C1 segment of cervical spinal cord (tissue), 14 donors: ENCODE measurements around the gene KDM4B.
A peak's percentile ranks its signal among the peaks of the same experiment; 100 is the strongest.

ENCODE experiments used
- DNase-seq, 14 donors: peaks; one replicate each; lab custom pipeline; 2025; lab: John Stamatoyannopoulos, UW

The KDM4B gene

DNA sequence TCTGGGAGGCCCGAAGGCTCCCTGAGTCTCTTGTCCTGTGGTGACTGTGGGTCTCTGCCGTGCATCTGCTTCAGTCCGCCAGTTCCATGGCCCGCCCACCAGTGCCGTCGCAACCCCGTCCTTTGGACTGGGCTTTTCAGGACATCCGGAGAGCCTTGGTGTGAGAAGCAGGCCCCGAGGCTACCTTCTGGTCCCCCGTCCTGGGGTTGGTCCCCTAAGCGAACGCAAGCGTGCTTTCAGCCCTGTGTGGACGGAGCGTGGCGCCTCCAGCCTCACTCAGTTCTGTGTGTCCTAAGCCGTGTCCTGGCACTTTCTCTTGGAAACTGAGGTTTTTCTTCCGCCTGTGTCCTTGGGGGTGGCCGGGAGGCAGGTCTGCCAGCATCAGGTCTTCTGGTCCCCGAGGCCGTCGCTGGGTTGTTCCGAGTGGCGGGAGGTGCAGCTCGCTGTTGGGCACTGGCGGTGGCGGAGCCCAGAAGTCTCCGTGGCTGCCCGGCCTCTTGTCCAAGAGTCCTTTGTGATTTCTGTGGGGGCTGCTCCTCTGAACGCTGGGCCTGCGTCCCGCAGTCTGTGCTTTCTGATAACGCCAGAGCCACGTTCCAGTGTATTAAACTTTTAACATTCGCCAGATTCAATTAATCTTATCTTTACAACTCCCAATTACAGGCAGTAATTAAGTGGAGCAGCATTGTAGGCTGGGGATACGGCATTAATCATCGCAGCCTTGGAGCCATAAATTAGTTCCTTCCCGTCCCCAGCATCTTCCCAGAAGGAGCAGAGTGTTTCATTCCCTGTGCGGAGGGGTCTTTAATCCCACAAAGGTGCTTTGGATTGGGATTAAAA is 99.5 kb downstream of the KDM4B start:
- DNase-seq = no peak

DNA sequence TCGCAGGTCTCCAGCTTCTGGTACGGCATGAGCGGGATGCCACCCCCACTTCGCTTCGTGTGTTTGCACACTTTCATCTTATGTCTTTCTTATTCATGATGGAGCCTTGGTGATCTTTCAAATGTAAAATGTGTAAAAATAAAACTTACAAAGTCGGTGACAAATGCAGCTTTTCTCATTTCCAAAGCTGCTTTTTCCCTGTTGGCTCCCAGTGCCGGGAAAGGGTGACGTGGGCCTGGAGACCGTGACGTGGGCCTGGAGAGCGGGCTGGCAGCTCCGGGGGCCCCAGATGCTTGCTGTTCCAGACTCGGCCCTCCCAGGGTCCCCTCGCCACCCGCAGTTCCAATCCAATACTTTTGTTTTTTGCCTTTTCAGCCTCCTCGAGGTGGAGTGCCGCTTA is 101.4 kb downstream of the KDM4B start:
- no peak for DNase-seq

DNA sequence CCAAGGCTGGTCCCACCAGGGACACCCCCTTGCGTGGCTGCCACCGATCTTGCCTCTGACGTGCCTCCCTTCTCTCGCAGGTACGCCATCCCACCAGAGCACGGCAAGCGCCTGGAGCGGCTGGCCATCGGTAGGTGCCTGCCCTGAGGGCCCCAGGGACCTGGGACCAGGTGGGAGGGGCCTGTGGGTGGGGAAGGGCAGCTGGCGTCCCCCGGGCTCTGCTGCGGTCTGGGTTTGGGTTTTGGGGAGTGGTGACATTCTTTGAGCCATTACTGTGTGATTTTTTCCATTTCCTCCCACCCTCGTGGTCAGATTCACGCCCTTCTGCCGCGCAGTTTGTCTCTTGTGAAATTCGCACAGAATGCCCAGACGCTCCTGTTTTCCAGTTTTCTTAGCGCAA is 102.0 kb downstream of the KDM4B start:
- no peak for DNase-seq

DNA sequence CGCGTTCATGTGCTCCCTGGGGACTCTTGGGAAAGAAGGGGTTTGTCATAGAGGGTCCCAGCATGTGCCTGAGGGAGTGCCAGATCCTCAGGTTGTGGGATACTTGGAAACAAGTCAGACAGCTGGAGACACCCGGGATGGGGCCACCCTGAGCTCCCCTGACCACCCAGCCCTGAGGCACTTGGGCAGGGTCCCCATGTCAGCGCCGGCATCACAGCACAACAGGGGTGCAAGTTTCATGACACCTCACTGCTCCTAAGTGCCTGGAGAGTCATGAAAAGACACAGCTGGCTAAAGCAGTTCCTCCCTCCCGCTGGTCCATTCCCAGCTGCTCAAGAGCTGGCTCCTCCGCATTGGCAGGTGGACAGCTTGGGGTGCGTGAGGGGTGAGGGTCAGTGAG is 102.7 kb downstream of the KDM4B start:
- DNase-seq = no peak

DNA sequence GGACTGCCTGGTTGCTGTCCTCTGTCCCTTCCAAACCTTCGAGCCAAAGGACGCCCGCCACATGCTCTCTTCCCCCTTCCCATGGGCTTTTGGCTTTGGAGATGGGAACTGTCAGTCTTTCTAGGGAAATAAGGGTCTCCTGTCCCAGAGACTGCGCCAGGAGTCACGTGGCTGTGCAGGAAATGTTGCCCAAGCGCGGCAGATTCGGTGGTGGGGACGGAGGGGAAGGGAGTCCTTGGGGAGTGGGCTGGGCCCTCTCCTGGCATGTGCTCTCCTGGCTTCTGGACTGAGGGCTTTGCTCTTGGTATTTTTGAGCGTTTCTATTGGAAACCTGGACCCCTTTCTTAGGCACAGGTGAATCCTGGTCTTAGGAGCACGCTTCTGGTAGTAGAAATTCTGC is 103.2 kb downstream of the KDM4B start:
- DNase-seq = no peak

DNA sequence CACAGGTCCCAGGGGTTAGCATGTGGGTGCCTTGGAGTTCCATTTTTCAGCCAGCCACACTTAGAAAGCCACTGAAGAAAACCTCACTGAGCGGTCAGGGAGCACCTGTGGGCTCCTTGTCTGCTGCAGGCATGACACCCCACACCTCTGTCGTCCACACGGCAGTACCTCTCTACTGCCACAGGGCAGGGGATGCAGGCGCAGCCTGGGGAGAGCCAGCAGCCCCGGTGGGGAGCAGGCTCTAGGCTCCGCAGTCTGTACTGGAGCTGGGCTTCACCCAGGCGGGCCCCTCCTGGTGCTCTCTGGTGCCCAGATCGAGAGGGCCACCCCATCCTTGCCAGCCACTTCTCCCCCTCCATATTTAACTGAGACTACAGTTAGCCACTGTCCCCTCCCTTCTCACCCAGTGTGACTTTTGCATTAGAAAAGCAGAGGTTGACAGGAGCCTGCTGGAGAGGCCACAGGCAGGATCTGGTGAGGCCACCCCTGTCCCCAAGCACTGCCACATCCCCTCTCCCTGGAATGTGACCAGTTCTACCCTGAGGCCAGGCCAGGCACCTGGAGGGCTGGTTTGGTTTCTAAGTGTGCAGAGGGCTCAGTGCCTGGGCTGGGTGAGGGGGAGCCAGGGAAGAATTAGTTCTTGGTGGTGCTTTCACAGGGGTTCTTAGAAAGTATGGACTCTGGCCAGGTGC is 104.4 kb downstream of the KDM4B start:
- DNase-seq = no peak

DNA sequence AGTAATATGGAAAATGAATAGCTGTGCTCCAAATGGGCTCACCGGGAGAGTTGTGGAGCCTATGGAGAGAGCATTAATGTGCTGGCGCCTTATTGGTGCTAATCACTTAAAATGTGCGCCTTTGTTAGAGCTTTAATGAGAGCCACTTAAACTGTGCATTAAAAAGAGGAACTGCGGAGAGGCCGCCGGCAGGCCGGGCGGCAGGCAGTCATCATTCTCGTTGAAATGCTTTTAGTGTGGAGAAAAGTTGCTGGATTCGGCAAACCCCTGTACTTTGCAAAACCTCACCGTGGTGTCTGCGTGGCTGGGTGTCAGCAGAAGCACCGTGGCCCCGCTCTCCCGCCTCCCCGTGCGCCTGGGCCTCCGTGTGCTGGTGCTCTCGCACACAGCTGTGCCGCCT is 105.5 kb downstream of the KDM4B start:
- DNase-seq = no peak

DNA sequence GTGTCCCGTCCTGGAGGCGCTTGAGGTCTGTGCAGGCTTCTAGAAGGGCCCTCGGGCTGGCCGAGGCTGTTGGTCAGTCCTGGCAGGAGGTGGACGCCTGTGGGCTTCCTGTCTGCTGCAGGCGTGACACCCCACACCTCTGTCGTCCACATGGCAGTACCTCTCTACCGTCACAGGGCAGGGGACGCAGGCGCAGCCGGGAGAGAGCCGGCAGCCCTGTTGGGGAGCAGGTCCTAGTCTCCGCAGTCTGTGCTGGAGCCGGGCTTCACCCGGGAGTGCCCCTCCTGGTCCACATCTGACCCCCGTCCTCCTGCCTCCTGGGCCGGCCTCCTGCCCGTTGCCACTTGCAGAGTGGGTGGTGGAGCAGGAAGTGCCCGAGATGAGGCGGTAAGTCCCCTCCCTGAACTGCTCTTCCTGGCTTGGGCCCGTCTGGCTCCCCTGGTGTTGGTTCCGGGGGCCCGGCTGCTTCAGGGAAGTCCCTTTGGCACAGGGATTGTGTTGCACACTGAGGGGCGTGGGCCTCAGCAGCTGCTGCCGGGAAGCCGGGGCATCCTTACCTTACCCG is 106.0 kb downstream of the KDM4B start:
- no peak for DNase-seq

DNA sequence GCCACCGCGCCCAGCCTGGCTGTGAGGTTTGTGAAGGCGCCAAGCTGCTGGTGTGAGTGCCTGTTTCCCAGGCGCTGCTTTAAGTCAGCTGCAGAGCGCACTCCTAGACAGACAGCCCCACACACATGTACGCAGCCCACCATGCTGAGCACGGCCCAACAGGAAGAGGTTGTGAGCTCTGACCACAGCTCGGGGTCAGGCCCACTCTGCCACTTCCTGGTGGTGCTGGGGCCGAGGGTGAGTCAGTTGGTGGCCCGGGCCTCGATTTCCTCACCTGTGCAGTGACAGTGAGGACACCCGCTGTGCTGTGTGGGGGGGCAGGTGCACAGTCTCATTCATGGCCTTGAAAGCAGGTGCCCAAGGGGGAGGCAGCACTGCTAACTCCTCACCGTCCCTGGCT is 106.7 kb downstream of the KDM4B start:
- DNase-seq = no peak

DNA sequence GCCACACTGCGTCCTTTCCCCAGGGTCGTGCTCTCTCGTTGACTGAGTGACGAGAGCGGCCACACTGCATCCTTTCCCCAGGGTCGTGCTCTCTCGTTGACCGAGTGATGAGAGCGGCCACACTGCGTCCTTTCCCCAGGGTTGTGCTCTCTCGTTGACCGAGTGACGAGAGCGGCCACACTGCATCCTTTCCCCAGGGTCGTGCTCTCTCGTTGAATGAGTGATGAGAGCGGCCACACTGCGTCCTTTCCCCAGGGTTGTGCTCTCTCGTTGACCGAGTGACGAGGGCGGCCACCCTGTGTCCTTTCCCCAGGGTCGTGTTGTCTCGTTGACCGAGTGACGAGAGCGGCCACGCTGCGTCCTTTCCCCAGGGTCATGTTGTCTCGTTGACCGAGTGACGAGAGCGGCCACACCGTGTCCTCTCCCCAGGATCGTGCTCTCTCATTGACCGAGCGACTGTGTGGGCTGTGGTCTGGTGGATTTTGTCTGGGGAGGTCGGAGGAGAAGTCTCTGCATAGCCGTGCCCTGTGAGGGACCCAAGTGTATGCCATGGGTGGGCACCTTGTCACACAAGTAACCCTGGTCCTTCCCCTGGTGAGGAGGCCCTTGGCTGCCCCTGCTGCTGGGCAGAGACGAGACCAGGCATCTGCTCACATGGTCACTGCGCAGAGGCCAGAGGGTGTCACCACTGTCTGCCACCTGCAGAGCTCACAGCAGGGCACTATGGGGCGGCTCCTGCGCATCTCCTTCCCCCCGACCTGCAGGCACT is 107.7 kb downstream of the KDM4B start:
- no peak for DNase-seq

DNA sequence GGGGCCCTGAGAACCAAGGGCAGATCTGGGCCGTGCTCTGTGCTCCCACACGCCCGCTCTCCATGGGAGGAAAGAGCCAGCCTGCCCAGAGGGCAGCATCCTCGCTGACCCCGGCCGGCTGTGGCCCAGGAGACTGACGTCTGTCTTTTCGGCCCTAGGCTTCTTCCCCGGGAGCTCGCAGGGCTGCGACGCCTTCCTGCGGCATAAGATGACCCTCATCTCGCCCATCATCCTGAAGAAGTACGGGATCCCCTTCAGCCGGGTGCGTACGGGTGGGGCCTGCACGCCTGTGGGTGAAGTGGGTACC is 108.2 kb downstream of the KDM4B start:
- DNase-seq = no peak

DNA sequence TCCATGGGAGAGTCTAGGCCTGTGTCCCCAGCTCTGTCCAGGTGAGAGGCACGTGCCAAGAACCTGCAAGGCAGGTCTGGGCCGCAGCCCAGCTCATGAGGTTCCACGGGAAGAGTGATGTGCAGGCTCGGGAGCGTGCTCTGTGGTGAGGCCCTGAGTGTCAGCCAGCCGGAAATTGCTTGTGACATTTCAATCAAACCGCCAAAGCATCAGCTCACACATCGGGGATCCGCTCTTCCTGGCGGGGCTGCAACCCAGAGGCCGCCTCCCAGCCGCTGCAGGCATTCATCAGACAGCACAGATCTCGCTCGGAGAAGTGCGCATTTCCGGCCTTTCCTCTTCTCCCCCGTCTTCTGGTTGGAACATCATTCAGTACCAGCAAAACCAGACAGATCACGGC is 109.3 kb downstream of the KDM4B start:
- peak in 2 of 14 donors; percentile 52 to 56 for DNase-seq

DNA sequence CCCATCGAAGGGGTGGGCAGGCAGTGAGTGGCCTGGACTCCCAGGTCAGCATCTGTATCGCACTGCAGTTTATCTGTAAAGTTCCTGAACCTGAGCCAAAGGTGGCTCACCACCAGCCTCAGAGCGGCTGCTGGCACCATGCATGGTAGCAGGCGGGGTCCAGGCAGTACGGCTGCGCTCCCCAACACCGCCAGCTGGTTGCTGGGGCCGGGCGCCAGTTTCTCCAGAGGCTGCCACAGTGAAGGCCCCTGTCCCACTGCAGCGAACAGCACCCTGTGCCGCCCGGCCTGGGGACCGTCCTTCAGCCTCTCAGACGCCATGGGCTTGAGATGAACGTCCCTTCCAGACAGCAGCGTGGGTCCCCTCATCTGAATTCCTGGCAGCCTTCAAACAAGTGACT is 109.8 kb downstream of the KDM4B start:
- peak in 7 of 14 donors; percentile 19 to 63 (median 28) for DNase-seq

DNA sequence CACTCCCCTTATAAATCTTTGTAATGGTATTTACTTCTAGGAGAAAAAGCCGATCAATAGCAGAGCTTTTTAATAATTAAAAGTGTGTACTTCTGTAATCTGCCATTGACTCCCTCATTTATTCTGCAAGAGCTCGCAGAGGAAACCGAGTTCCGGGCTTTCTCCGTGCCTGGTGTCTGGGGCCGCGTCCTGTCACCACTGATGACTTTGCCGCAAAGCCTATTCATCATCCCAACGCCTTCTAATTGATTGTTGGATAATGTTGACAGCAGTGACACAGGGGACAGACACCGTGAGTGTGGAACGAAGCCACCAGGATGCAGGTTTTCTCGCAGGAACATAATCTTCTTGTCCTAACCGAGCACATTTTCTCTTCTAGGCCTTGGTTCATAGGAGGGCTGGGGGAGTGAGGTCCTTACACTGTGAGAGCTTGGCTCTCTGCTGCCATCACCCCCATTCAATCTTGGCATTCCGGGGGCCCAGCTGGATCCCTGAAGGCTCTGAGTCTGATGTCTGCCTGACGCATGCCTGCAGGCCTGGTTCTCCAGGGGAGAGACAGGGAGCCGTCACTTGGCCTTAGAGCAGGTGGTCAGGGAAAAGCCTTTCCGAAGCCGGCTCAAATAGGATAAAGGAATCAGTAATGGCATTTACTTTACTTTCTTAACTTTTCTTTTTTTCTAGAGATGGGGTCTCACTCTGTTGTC is 110.3 kb downstream of the KDM4B start:
- DNase-seq = peak in 3 of 14 donors; percentile 16 to 38 (median 28)

DNA sequence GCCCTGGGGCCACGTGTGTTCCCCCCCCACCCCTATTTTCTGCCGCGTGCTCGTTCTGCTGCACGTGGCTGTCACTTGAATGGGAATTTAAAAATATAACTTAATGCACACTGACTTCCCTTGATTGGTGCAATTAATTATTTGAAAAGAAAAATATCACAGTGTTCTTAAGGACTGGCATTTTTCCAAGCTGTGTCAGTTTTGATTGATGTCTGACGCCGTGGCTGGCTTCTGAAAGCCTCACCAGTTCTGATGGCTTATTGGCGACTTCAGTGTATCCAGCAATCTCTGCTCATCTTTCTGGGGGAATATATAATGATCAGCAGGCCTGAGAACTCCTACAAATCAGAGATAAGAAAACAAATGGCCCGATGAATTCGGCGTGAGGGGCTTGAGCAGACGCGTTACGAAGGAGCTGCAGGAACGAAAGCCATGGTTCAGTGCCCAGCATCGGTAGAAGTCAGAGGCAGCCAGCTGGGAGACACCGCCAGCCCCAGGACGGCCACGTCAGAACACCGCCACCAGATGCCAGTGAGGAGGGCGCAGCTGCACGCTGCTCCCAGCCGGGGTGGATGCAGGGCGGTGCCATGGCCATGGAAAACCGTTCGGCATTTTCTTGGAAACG is 111.2 kb downstream of the KDM4B start:
- DNase-seq = peak in 4 of 14 donors; percentile 6 to 54 (median 20)

DNA sequence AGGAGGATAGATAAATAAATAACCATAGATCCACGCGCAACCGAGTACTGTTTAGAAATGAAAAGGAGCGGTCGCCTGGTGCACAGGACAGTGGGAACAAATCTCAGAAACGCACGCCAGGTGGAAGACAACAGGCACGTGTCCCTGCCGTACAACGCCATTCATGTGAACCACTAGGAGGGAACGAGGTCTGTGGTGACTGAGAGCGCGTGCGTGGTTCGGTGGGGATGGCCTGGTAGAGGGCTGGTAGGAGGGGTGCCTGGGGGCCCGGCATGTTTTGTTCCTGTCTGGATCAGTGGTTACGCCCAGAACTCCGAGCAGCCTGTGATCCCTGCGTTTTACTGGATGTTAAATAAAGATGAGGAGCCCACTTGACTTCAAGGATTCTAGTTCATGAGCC is 111.9 kb downstream of the KDM4B start:
- DNase-seq = no peak

DNA sequence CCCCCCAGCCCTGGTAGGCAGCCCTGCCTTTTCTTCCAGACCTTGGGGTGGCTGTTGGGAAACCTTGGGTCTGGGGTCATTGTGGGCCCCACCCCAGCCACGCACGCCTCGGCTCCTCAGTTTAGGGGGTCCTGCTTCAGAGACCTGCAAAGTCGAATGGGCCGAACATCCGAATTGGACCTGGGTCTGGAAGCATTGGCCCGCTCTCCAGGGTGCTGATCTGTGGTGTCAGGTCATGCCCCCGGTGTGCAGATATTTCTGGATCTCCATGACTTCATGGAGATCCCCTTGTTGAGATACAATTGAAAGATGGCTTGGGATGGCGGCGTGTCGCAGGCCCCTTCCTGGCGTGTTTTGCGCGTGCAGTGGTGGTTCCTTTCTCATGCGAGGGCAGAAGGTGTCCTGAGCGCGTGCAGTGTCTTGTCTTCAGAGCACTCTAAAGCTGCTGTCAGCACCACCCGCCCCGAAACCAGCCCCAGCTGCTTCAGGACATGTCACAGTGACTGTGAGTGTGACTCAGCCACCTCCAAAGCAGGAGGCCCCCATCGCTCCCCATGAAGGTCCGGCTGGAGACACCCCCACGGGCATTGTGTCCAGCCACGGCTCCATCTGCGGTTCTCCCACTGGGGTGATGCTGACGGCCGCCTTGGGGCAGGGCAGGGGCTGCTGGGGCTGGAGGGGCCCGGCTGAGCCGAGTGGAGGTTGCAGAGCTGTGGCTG is 112.7 kb downstream of the KDM4B start:
- DNase-seq = no peak

DNA sequence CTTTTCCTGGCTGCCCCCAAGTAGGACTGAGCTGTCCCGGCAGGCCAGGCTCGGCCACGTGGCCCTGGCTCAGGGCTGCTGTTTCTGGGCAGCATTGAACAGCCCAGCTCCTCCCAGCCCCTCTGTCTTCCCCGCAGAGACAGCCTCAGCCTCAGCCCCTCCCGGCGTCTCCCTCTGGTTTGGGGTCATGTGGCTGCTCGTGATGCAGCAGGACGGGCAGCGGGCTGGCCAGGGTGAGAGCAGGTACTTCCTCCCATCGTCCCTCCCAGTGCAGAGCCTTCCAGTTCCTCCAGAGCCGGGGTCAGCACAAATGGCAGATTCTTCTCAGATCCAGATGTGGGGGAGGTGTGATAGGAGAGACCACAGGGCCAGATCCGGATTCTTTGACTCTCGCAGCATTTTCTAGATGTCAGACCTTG is 114.6 kb downstream of the KDM4B start:
- DNase-seq = peak in 8 of 14 donors; percentile 6 to 76 (median 22)

DNA sequence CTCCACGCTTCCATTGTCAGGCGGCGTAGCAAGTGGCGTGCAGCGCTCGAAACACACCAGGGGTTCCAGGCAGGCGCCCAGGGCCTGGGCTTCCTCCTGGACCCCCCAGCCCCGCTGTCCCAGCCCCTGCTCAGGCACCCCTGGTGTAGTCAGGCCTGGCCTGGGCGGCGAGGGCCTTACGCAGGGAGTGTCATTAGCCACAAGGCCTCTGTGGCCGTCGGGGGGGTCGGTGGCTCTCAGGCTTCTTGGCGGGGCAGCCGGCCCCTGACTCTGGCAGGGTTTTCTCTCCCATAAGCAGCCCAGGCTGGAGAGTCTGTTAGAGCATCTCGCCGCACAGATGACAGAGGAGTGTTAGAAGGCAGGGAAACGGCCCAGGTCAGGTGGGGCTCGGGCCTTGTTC is 116.7 kb downstream of the KDM4B start:
- DNase-seq = no peak

DNA sequence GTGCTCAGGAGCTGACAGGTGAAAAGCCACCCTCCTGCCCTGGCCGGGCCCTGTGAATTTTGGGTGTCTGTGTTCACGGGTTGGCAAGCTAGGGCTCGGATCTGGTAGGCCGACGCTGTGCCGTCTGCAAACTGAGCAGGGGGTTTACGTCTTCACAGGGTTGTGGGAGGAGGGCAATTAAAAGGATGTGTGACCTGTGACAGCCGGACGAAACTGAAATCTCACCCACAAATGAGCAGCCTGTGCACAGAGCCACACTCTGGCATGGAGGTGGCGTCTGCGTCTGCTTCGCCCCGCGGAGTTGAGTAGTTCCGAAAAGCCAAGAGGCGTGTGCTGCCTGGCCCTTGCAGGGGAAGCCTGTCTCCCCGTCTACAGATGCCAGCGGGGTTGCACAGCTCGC is 117.3 kb downstream of the KDM4B start:
- no peak for DNase-seq
